ENCODE results near the gene OR6S1.
A peak's percentile ranks its signal among the peaks of the same experiment; 100 is the strongest.

OR6S1 gene

GRCh38 chr14:20641591-20641990 is at the start of gene OR6S1:
Gene OR6S1, minus strand, starts transcription at chr14:20641691. Its CDS starts 0 bp downstream, at chr14:20641691.
- no peak for DNase-seq

- DNase-seq: peak; percentile 13
Observed at GRCh38 chr14:20690848-20691640, 49.6 kb upstream of the OR6S1 start.

- no peak for DNase-seq
Observed at GRCh38 chr14:20688167-20688839, 46.8 kb upstream of the OR6S1 start, which contains the start of gene ANG. Gene ANG, plus strand, starts transcription at chr14:20688764. Its CDS starts 4,801 bp downstream, at chr14:20693565.

GRCh38 chr14:20687362-20688166 is 46.1 kb upstream of the OR6S1 start:
- DNase-seq: no peak

GRCh38 chr14:20686386-20687143 is 45.1 kb upstream of the OR6S1 start:
- no peak for DNase-seq

GRCh38 chr14:20684662-20685456 is 43.4 kb upstream of the OR6S1 start:
- DNase-seq: no peak

GRCh38 chr14:20683891-20684661 is 42.6 kb upstream of the OR6S1 start, which contains the start of gene RNASE4:
Gene RNASE4, plus strand, starts transcription at chr14:20684560. Its CDS starts 14,812 bp downstream, at chr14:20699372.
- peak; percentile 84 for DNase-seq

GRCh38 chr14:20683125-20683890 is 41.8 kb upstream of the OR6S1 start:
- peak; percentile 87 for DNase-seq

- peak; percentile 82 for DNase-seq
Observed at GRCh38 chr14:20682435-20683124, 41.1 kb upstream of the OR6S1 start.

GRCh38 chr14:20682127-20682434 is 40.6 kb upstream of the OR6S1 start:
- DNase-seq: no peak

GRCh38 chr14:20681348-20682126 is 40.0 kb upstream of the OR6S1 start:
- peak; percentile 92 for DNase-seq

- DNase-seq: peak; percentile 56
Observed at GRCh38 chr14:20680843-20681347, 39.4 kb upstream of the OR6S1 start.

- DNase-seq: no peak
Observed at GRCh38 chr14:20680363-20680762, 38.9 kb upstream of the OR6S1 start.

- no peak for DNase-seq
Observed at GRCh38 chr14:20679907-20680306, 38.4 kb upstream of the OR6S1 start.

GRCh38 chr14:20676072-20676471 is 34.6 kb upstream of the OR6S1 start:
- no peak for DNase-seq

- no peak for DNase-seq
Observed at GRCh38 chr14:20675669-20676068, 34.2 kb upstream of the OR6S1 start.

- no peak for DNase-seq
Observed at GRCh38 chr14:20671597-20672283, 30.2 kb upstream of the OR6S1 start.

GRCh38 chr14:20668969-20669368 is 27.5 kb upstream of the OR6S1 start:
- DNase-seq: no peak

All from stimulated activated CD4-positive, alpha-beta T cell treated with anti-CD3 and anti-CD28 coated beads, Interleukin-1b, Interleukin-23, amount 100 ng/mL, for 48 hours (primary cell).